K562 (cell line): ENCODE measurements around the gene COL4A1. TPM values are rescaled to one million over a fixed set of nuclear protein-coding genes. Genes with fewer than 3 reads are reported as not detected.

Experiments used
- ATAC-seq: fragments of 200-7000 bp; cut with Tn5 transposase; 3 replicates; pipeline ENCODE4 v1.9.1; 2020; ENCODE audit warnings: moderate library complexity
- BruUV-seq: library from RNA; stranded (reverse); fragments of 400-500 nt; replicated peaks from 2 replicates; lab custom pipeline; 2021; lab: Mats Ljungman, UMichigan
- CTCF ChIA-PET: fragments of 300-600 bp; formaldehyde crosslinking; extraction: SDS; loops from one replicate; lab custom pipeline; 2021; ENCODE audit warnings: low intra/inter-chr PET ratio; lab: Yijun Ruan, JAX
- POLR2A ChIA-PET: fragments of 300-600, 350-650 bp; sonication (Branson Sonifier 250); formaldehyde crosslinking; extraction: SDS; loops from one replicate; lab custom pipeline; 2021; ENCODE audit warnings: antibody characterized with exemption, inconsistent platforms; lab: Yijun Ruan, JAX
- DNase-seq, 4 experiments: peaks; one replicate each; pipeline versions ENCODE4 v3.0.0 to v3.0.0-alpha.2; 2011 to 2018; ENCODE audit warnings: low spot score in 3 of 4, mixed read lengths in 3 of 4; ENCODE audit errors: extremely low read depth in 1 of 4
- FAIRE-seq: peaks from 2 replicates; lab custom pipeline; 2011; peaks lifted over from hg19 to GRCh38; lab: Jason Lieb, UNC
- H2AFZ ChIP-seq: 2 replicates; pipeline ENCODE4 v1.6.0; 2011; ENCODE audit warnings: low read depth, low read length, control low read depth, inconsistent platforms
- H3K27ac ChIP-seq: fragments of 200-600 bp; 3 replicates; pipeline ENCODE4 v1.8.0; 2011; ENCODE audit warnings: low read depth, mild to moderate bottlenecking, control low read depth, inconsistent platforms, low read length, moderate library complexity, mixed read lengths; ENCODE audit errors: extremely low read depth
- H3K27me3 ChIP-seq, 2 experiments: fragments of 300-600 bp in 1 of 2; 2 replicates in 1 of 2; 3 replicates in 1 of 2; pipeline versions ENCODE4 v1.6.0 to v1.8.0; 2011; ENCODE audit warnings: inconsistent platforms in 2 of 2, low read length in 2 of 2, mild to moderate bottlenecking in 1 of 2, mixed read lengths in 1 of 2, moderate library complexity in 1 of 2; ENCODE audit not compliant: control insufficient read depth in 2 of 2, insufficient read depth in 2 of 2
- H3K36me3 ChIP-seq: fragments of 300-600 bp; 3 replicates; pipeline ENCODE4 v1.8.0; 2011; ENCODE audit warnings: mild to moderate bottlenecking, low read length, inconsistent platforms; ENCODE audit not compliant: control insufficient read depth, insufficient read depth
- H3K4me1 ChIP-seq, 2 experiments: fragments of 200-600 bp in 1 of 2; replicated peaks in 1 of 2; 2 replicates in 1 of 2; 3 replicates in 1 of 2; pipeline versions ENCODE4 v1.5.1 to v1.8.0; 2011; ENCODE audit warnings: inconsistent platforms in 2 of 2, low read length in 2 of 2, mild to moderate bottlenecking in 1 of 2, mixed read lengths in 1 of 2, moderate library complexity in 1 of 2; ENCODE audit not compliant: control insufficient read depth in 2 of 2, insufficient read depth in 2 of 2
- H3K4me2 ChIP-seq: 2 replicates; pipeline ENCODE4 v1.6.1; 2011; ENCODE audit warnings: low read length, control low read depth, inconsistent platforms, mixed read lengths; ENCODE audit not compliant: insufficient read depth
- H3K4me3 ChIP-seq: fragments of 200-600 bp; sonication (generic), shearing (Covaris generic); 2 replicates; pipeline ENCODE4 v1.5.1; 2016; ENCODE audit warnings: control low read depth, inconsistent platforms
- H3K79me2 ChIP-seq: fragments of 200-600 bp; 3 replicates; pipeline ENCODE4 v1.8.0; 2011; ENCODE audit warnings: low read length, inconsistent platforms; ENCODE audit not compliant: control insufficient read depth, insufficient read depth
- H3K9ac ChIP-seq, 2 experiments: 2 replicates each; pipeline versions ENCODE4 v1.6.0 to v1.6.1; 2011; ENCODE audit warnings: low read depth in 2 of 2, low read length in 2 of 2, control low read depth in 1 of 2, inconsistent platforms in 1 of 2, mild to moderate bottlenecking in 1 of 2, mixed read lengths in 1 of 2; ENCODE audit not compliant: insufficient read depth in 1 of 2
- H3K9me1 ChIP-seq: one replicate; pipeline ENCODE4 v1.6.0; 2011; ENCODE audit warnings: inconsistent platforms, mild to moderate bottlenecking, low read length, moderate library complexity; ENCODE audit not compliant: control insufficient read depth, insufficient read depth
- H3K9me3 ChIP-seq: replicated peaks from 2 replicates; pipeline ENCODE4 v1.5.1; 2011; ENCODE audit warnings: low read depth, low read length, inconsistent platforms; ENCODE audit not compliant: control insufficient read depth, insufficient read depth
- H4K20me1 ChIP-seq: replicated peaks from 2 replicates; pipeline ENCODE4 v1.6.1; 2011; ENCODE audit warnings: low read length, inconsistent platforms, mixed read lengths; ENCODE audit not compliant: control insufficient read depth, insufficient read depth
- FOSL1 ChIP-seq: fragments of 200-800 bp; sonication (Bioruptor generic); conservative IDR thresholded peaks from 2 replicates; pipeline ENCODE4 v1.6.1; 2016; ENCODE audit warnings: missing genetic modification characterization, missing compliant biosample characterization
- MEIS2 ChIP-seq: fragments of 450-650 bp; IDR thresholded peaks from 2 replicates; pipeline ENCODE4 v1.6.1; 2014; ENCODE audit warnings: mild to moderate bottlenecking; ENCODE audit not compliant: partially characterized antibody
- RBM15 ChIP-seq: fragments of 200-400 bp; formaldehyde crosslinking; IDR thresholded peaks from 2 replicates; pipeline ENCODE4 v1.6.1; 2018; ENCODE audit warnings: mild to moderate bottlenecking, low read length, moderate library complexity; ENCODE audit not compliant: insufficient read depth
- SREBF2 ChIP-seq: sonication (generic); formaldehyde crosslinking; IDR thresholded peaks from 2 replicates; pipeline ENCODE4 v1.4.0; 2020; ENCODE audit warnings: mild to moderate bottlenecking, missing genetic modification reagents
- TEAD1 ChIP-seq, 2 experiments: fragments of 450-650 bp in 1 of 2; sonication (generic) in 1 of 2; formaldehyde crosslinking; IDR thresholded peaks; 2 replicates each; pipeline versions ENCODE4 v1.4.0 to v1.8.0; 2020 to 2022; ENCODE audit warnings: mild to moderate bottlenecking in 2 of 2, missing genetic modification reagents in 1 of 2
- WGBS: fragments of 100-300 bp; shearing (Covaris generic); methylation state at CpG from one replicate; pipeline ENCODE4 v1.1.6; 2016; ENCODE audit warnings: low coverage, mixed read lengths; ENCODE audit not compliant: insufficient coverage; ENCODE audit errors: missing lambda C conversion rate; 5-methylcytosine and 5-hydroxymethylcytosine counted together
- in situ Hi-C: fragments of 300-500 bp; cut with MboI; formaldehyde crosslinking; loops from 4 replicates; pipeline ENCODE4 v1.15.0; 2018; ENCODE audit warnings: inconsistent platforms, mixed read lengths
- intact Hi-C: fragments of 100-400 bp; cut with micrococcal nuclease; formaldehyde crosslinking; loops from 2 replicates; pipeline ENCODE4 v1.14.2; 2022
- polyA plus RNA-seq, 8 experiments: library from polyadenylated mRNA; depleted of rRNA in 4 of 8; stranded (reverse) in 5 of 8; unstranded in 3 of 8; fragments of >200 nt; fragmentation: Nextera tagmentation in 2 of 8; fragmentation: Illumina TruSeq in 1 of 8; extraction: Ambion mirVana in 2 of 8; extraction: Trizol in 1 of 8; gene quantifications; 2 replicates each; pipeline versions ENCODE4 v1.2.1 to v1.2.3, GENCODE V29; 2011 to 2014; ENCODE audit warnings: inconsistent platforms in 1 of 8, missing spikeins in 1 of 8
- total RNA-seq, 7 experiments: library from RNA; depleted of rRNA in 6 of 7; stranded (reverse); fragments of >200 nt in 6 of 7; fragmentation: Illumina TruSeq in 2 of 7; extraction: Trizol in 2 of 7; gene quantifications; 2 replicates each; pipeline versions ENCODE4 v1.2.1 to v1.2.3, GENCODE V29; 2011 to 2021; ENCODE audit warnings: low replicate concordance in 1 of 7
- TF ChIP-seq, protein P1 (sequence below), 2 experiments: IDR thresholded peaks in 1 of 2; conservative IDR thresholded peaks in 1 of 2; 2 replicates each; pipeline ENCODE4 v1.6.1; 2016; ENCODE audit warnings: low read depth in 2 of 2, mild to moderate bottlenecking in 1 of 2, missing compliant biosample characterization in 1 of 2, missing genetic modification characterization in 1 of 2, moderate library complexity in 1 of 2
- TF ChIP-seq, protein P2 (sequence below): fragments of 450-650 bp; conservative IDR thresholded peaks from 2 replicates; pipeline ENCODE4 v1.6.1; 2016; ENCODE audit warnings: missing genetic modification characterization, low read depth, mild to moderate bottlenecking, control low read depth, missing compliant biosample characterization
- TF ChIP-seq, protein P3 (sequence below): fragments of 250-450 bp; sonication (Bioruptor Pico); IDR thresholded peaks from 2 replicates; pipeline ENCODE4 v1.4.0; 2020

The COL4A1 gene
- total and polyA plus RNA-seq, 9 of the 15 experiments (the other 6 are each of a cell fraction or from before 2014, with no cell fraction given), result 0.35 TPM; not detected in 8

DNA sequence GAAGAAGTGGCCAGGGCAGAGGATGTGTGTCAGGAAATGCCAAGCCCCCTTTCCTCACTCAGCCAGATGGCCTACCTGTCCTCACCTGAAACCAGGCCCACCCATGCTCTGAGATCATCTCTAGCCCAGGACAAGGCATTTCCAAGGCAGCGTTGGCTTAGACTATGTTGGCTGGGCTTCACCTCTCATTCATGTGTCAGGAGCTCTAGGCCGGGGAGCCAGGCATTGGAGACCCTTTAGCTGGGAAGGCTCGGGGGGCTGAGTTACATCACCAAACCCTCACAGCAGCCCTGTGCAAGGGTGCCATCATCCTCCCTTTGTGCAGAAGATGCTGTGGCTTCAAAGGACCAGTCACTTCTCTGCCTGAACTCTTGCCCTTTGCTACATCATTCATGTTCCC is 40.1 kb upstream of the COL4A1 start (continued):
- TF ChIP-seq TEAD1 (CRISPR knock-in tag; IDR thresholded peaks at IDR 0.05) (no peak), FOSL1 (tag) (no peak)
- TF ChIP-seq, protein P1, sequence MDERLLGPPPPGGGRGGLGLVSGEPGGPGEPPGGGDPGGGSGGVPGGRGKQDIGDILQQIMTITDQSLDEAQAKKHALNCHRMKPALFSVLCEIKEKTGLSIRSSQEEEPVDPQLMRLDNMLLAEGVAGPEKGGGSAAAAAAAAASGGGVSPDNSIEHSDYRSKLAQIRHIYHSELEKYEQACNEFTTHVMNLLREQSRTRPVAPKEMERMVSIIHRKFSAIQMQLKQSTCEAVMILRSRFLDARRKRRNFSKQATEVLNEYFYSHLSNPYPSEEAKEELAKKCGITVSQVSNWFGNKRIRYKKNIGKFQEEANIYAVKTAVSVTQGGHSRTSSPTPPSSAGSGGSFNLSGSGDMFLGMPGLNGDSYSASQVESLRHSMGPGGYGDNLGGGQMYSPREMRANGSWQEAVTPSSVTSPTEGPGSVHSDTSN (CRISPR knock-in tag; IDR thresholded peaks at IDR 0.05; ENCODE audit: low read depth), result no peak
- TF ChIP-seq, protein P1 (tag; conservative IDR thresholded peaks at IDR 0.05; ENCODE audit: low read depth), result no peak
- TF ChIP-seq, all 486 proteins: peak for 0

DNA sequence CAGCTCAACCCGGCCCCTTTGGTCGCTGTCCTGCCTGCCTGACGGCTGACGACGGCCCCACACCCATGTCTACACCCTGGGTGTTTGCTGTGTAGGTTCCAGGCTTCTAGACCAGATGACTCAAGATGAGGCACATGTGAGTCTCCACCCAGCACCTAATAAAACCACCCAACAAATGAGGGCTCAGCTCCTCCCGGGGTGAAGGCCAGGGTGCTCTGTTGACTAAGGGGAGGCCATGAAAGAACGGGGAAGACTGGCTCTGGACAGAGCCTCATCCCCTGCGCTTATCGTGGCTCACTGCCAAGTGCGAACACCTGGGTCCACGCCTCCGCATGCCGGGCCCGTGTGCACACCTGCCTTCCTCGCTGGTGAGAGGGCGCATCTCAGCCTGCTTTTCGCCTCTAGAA is 39.7 kb upstream of the COL4A1 start:
- ChIA-PET POLR2A (interaction anchor here (1.2 kb wide), 1 partner anchor 58 kb away, joined by 3 read pairs; no protein-coding TSS in a partner anchor), CTCF (no interaction called here)
- no peaks in the 10 kb centered on the region for H4K20me1 ChIP-seq
- ATAC-seq (no peak), DNase-seq (no peak), FAIRE-seq (no peak)
- H2AFZ ChIP-seq, result no peak overlapping the region
- no peaks in the 10 kb centered on the region for H3K9me3 ChIP-seq
- no TSS peak for BruUV-seq
- no peak overlapping the region for H3K4me3 ChIP-seq
- intact Hi-C loops, result no loop called here
- in situ Hi-C loops, result no loop called here
- H3K79me2 ChIP-seq, result no peaks in the 10 kb centered on the region
- H3K27ac ChIP-seq, result no peak overlapping the region
- no peaks in the 10 kb centered on the region for H3K36me3 ChIP-seq
- H3K4me2 ChIP-seq, result no peak overlapping the region
- no peak overlapping the region for H3K9ac ChIP-seq
- peaks cover 0 to 41% of the 10 kb centered on the region in 2 experiments; a peak in 4 of 5 replicates for H3K27me3 ChIP-seq
- no peaks in the 10 kb centered on the region for H3K4me1 ChIP-seq
- no peaks in the 10 kb centered on the region for H3K9me1 ChIP-seq
- WGBS, result under 1% methylated on average over 16 of the region's 17 CpGs
- TF ChIP-seq, protein P2, sequence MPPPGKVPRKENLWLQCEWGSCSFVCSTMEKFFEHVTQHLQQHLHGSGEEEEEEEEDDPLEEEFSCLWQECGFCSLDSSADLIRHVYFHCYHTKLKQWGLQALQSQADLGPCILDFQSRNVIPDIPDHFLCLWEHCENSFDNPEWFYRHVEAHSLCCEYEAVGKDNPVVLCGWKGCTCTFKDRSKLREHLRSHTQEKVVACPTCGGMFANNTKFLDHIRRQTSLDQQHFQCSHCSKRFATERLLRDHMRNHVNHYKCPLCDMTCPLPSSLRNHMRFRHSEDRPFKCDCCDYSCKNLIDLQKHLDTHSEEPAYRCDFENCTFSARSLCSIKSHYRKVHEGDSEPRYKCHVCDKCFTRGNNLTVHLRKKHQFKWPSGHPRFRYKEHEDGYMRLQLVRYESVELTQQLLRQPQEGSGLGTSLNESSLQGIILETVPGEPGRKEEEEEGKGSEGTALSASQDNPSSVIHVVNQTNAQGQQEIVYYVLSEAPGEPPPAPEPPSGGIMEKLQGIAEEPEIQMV, result no peak
- TF ChIP-seq MEIS2, result no peak
- TF ChIP-seq SREBF2 (CRISPR knock-in tag), result no peak
- TF ChIP-seq, protein P3, sequence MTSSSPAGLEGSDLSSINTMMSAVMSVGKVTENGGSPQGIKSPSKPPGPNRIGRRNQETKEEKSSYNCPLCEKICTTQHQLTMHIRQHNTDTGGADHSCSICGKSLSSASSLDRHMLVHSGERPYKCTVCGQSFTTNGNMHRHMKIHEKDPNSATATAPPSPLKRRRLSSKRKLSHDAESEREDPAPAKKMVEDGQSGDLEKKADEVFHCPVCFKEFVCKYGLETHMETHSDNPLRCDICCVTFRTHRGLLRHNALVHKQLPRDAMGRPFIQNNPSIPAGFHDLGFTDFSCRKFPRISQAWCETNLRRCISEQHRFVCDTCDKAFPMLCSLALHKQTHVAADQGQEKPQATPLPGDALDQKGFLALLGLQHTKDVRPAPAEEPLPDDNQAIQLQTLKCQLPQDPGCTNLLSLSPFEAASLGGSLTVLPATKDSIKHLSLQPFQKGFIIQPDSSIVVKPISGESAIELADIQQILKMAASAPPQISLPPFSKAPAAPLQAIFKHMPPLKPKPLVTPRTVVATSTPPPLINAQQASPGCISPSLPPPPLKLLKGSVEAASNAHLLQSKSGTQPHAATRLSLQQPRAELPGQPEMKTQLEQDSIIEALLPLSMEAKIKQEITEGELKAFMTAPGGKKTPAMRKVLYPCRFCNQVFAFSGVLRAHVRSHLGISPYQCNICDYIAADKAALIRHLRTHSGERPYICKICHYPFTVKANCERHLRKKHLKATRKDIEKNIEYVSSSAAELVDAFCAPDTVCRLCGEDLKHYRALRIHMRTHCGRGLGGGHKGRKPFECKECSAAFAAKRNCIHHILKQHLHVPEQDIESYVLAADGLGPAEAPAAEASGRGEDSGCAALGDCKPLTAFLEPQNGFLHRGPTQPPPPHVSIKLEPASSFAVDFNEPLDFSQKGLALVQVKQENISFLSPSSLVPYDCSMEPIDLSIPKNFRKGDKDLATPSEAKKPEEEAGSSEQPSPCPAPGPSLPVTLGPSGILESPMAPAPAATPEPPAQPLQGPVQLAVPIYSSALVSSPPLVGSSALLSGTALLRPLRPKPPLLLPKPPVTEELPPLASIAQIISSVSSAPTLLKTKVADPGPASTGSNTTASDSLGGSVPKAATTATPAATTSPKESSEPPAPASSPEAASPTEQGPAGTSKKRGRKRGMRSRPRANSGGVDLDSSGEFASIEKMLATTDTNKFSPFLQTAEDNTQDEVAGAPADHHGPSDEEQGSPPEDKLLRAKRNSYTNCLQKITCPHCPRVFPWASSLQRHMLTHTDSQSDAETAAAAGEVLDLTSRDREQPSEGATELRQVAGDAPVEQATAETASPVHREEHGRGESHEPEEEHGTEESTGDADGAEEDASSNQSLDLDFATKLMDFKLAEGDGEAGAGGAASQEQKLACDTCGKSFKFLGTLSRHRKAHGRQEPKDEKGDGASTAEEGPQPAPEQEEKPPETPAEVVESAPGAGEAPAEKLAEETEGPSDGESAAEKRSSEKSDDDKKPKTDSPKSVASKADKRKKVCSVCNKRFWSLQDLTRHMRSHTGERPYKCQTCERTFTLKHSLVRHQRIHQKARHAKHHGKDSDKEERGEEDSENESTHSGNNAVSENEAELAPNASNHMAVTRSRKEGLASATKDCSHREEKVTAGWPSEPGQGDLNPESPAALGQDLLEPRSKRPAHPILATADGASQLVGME (CRISPR knock-in tag), result no peak
- no peak for TF ChIP-seq RBM15
